Measurements from ENCODE around the gene PHOX2B.
A peak's percentile ranks its signal among the peaks of the same experiment; 100 is the strongest.

Gene PHOX2B

GRCh38 chr4:41750626-41751448 is 2.3 kb upstream of the PHOX2B start:
- Mint-ChIP-seq H3K4me3 (peak overlapping the region; percentile 48), H3K4me1 (peaks cover 32% of the 10 kb centered on the region), H3K27me3 (ENCODE audit: low read depth, poor library complexity) (peaks cover 100% of the 10 kb centered on the region), H3K27ac (no peak overlapping the region), H3K36me3 (ENCODE audit: low read depth) (no peaks in the 10 kb centered on the region), H3K9me3 (peaks cover 10% of the 10 kb centered on the region)
- no peak for TF ChIP-seq CTCF (IDR thresholded peaks at IDR 0.05)
- peak; percentile 45 for DNase-seq

GRCh38 chr4:41750121-41750625 is 1.6 kb upstream of the PHOX2B start:
- H3K27me3 Mint-ChIP-seq (ENCODE audit: low read depth, poor library complexity) = peaks cover 100% of the 10 kb centered on the region
- H3K4me3 Mint-ChIP-seq = peak overlapping the region; percentile 48
- peak; percentile 22 for DNase-seq
- H3K9me3 Mint-ChIP-seq = peaks cover 11% of the 10 kb centered on the region
- TF ChIP-seq CTCF (IDR thresholded peaks at IDR 0.05) = no peak
- H3K4me1 Mint-ChIP-seq = peaks cover 32% of the 10 kb centered on the region
- no peak overlapping the region for H3K27ac Mint-ChIP-seq
- H3K36me3 Mint-ChIP-seq (ENCODE audit: low read depth) = no peaks in the 10 kb centered on the region

GRCh38 chr4:41749631-41750039 is 1.1 kb upstream of the PHOX2B start:
- no peak for TF ChIP-seq CTCF (IDR thresholded peaks at IDR 0.05)
- H3K27me3 Mint-ChIP-seq (ENCODE audit: low read depth, poor library complexity) = peaks cover 100% of the 10 kb centered on the region
- H3K27ac Mint-ChIP-seq = no peak overlapping the region
- H3K4me1 Mint-ChIP-seq = peaks cover 32% of the 10 kb centered on the region
- H3K4me3 Mint-ChIP-seq = no peak overlapping the region
- peaks cover 2% of the 10 kb centered on the region for H3K36me3 Mint-ChIP-seq (ENCODE audit: low read depth)
- DNase-seq = no peak
- H3K9me3 Mint-ChIP-seq = peaks cover 17% of the 10 kb centered on the region

GRCh38 chr4:41748074-41748570 is 403 bp downstream of the PHOX2B start:
- Mint-ChIP-seq H3K4me1 (peaks cover 32% of the 10 kb centered on the region), H3K9me3 (peaks cover 24% of the 10 kb centered on the region), H3K4me3 (no peak overlapping the region), H3K27ac (no peak overlapping the region), H3K36me3 (ENCODE audit: low read depth) (peaks cover 9% of the 10 kb centered on the region), H3K27me3 (ENCODE audit: low read depth, poor library complexity) (peaks cover 100% of the 10 kb centered on the region)
- no peak for DNase-seq
- TF ChIP-seq CTCF (IDR thresholded peaks at IDR 0.05) = no peak

GRCh38 chr4:41747230-41748055 is 1.1 kb downstream of the PHOX2B start:
- Mint-ChIP-seq H3K4me1 (peaks cover 32% of the 10 kb centered on the region), H3K27me3 (ENCODE audit: low read depth, poor library complexity) (peaks cover 100% of the 10 kb centered on the region), H3K27ac (no peak overlapping the region), H3K36me3 (ENCODE audit: low read depth) (peaks cover 9% of the 10 kb centered on the region), H3K4me3 (no peak overlapping the region), H3K9me3 (peaks cover 24% of the 10 kb centered on the region)
- peak; percentile 28 for DNase-seq
- TF ChIP-seq CTCF (IDR thresholded peaks at IDR 0.05) = no peak

Measured in nephron progenitor cell (in vitro differentiated cells).